Smooth muscle cell (in vitro differentiated cells): ENCODE measurements around the gene ABHD4. TPM values are rescaled to one million over a fixed set of nuclear protein-coding genes. Genes with fewer than 3 reads are reported as not detected.

Experiments
- DNase-seq: peaks from one replicate; lab custom pipeline; 2025; ENCODE audit not compliant: unreplicated experiment; lab: John Stamatoyannopoulos, UW
- H2AFZ ChIP-seq: fragments of 200-600 bp; sonication (generic); 2 replicates; pipeline ENCODE4 v1.6.0; 2016; ENCODE audit warnings: antibody characterized with exemption, low read depth, mild to moderate bottlenecking
- H3F3A ChIP-seq: fragments of 200-600 bp; sonication (generic); 2 replicates; pipeline ENCODE4 v1.6.0; 2017; ENCODE audit warnings: antibody characterized with exemption, low read depth
- H3K27ac ChIP-seq: fragments of 200-600 bp; sonication (generic); 2 replicates; pipeline ENCODE4 v1.5.1; 2016; ENCODE audit warnings: low read depth, mild to moderate bottlenecking
- H3K27me3 ChIP-seq: fragments of 200-600 bp; sonication (generic); 2 replicates; pipeline ENCODE4 v1.6.1; 2016; ENCODE audit warnings: low read depth, mild to moderate bottlenecking
- H3K36me3 ChIP-seq: fragments of 200-600 bp; sonication (generic); 2 replicates; pipeline ENCODE4 v1.5.1; 2016; ENCODE audit warnings: low read depth
- H3K4me1 ChIP-seq: fragments of 200-600 bp; sonication (generic); 2 replicates; pipeline ENCODE4 v1.5.1; 2016; ENCODE audit warnings: low read depth
- H3K4me2 ChIP-seq: fragments of 200-600 bp; sonication (generic); 2 replicates; pipeline ENCODE4 v1.6.0; 2016; ENCODE audit warnings: mild to moderate bottlenecking
- H3K4me3 ChIP-seq: fragments of 200-600 bp; sonication (generic); 2 replicates; pipeline ENCODE4 v1.5.1; 2016; ENCODE audit warnings: mild to moderate bottlenecking
- H3K79me2 ChIP-seq: fragments of 200-600 bp; sonication (generic); 2 replicates; pipeline ENCODE4 v1.6.0; 2016; ENCODE audit warnings: low read depth, mild to moderate bottlenecking
- H3K9ac ChIP-seq: fragments of 200-600 bp; sonication (generic); 2 replicates; pipeline ENCODE4 v1.6.0; 2016; ENCODE audit warnings: low read depth
- H3K9me3 ChIP-seq: fragments of 200-600 bp; sonication (generic); replicated peaks from 2 replicates; pipeline ENCODE4 v1.5.1; 2016; ENCODE audit warnings: low read depth
- H4K20me1 ChIP-seq: fragments of 200-600 bp; sonication (generic); 2 replicates; pipeline ENCODE4 v1.6.0; 2016; ENCODE audit warnings: low read depth
- CTCF ChIP-seq: fragments of 200-600 bp; sonication (generic); IDR thresholded peaks from 2 replicates; pipeline ENCODE4 v1.5.1; 2017; ENCODE audit warnings: borderline replicate concordance, mild to moderate bottlenecking, antibody characterized with exemption; ENCODE audit not compliant: insufficient read depth, poor library complexity, severe bottlenecking
- WGBS: methylation state at CpG from one replicate; pipeline ENCODE4 v1.1.7; 2016; ENCODE audit warnings: low lambda C conversion rate; 5-methylcytosine and 5-hydroxymethylcytosine counted together
- polyA plus RNA-seq: library from polyadenylated mRNA; unstranded; fragments of >200 nt; fragmentation: Nextera tagmentation; extraction: Ambion mirVana; gene quantifications from 2 replicates; pipeline ENCODE4 v1.2.1, GENCODE V29; 2016
- total RNA-seq: library from RNA; depleted of rRNA; stranded (reverse); fragments of >200 nt; gene quantifications from 2 replicates; pipeline ENCODE4 v1.2.3, GENCODE V29; 2014

ABHD4 gene
- total RNA-seq (9.7 and 10.5 TPM in 2 replicates), polyA plus RNA-seq (13.9 and 24.1 TPM in 2 replicates)

- H3K27ac ChIP-seq = peak within 1 kb of the TSS; percentile 82
- H3F3A ChIP-seq = no peaks in the 10 kb centered on the region
- 1% methylated on average over 48 of the region's 49 CpGs for WGBS
- H3K9me3 ChIP-seq = no peaks in the 10 kb centered on the region
- H3K27me3 ChIP-seq = no peaks in the 10 kb centered on the region
- no peaks in the 10 kb centered on the region for H4K20me1 ChIP-seq
- no peaks in the 10 kb centered on the region for H3K36me3 ChIP-seq
- H3K79me2 ChIP-seq = peaks cover 9% of the 10 kb centered on the region
- H3K4me2 ChIP-seq = peak within 1 kb of the TSS; percentile 92
- H2AFZ ChIP-seq = peak within 1 kb of the TSS; percentile 97
- no peak for TF ChIP-seq CTCF
- DNase-seq = peak; percentile 73
- H3K4me3 ChIP-seq = peak within 1 kb of the TSS; percentile 78
- H3K4me1 ChIP-seq = peaks cover 4% of the 10 kb centered on the region
- H3K9ac ChIP-seq = peak within 1 kb of the TSS; percentile 73
Observed at GRCh38 chr14:22598099-22598895, at the start of gene ABHD4. TSS of gene ABHD4 (plus strand) at chr14:22598300. CDS start at chr14:22598307, 7 bp downstream.

- no peak overlapping the region for H3K4me3 ChIP-seq
- no peak for TF ChIP-seq CTCF
- no peaks in the 10 kb centered on the region for H3K27me3 ChIP-seq
- DNase-seq = no peak
- no peaks in the 10 kb centered on the region for H3K79me2 ChIP-seq
- peak overlapping the region; percentile 39 for H2AFZ ChIP-seq
- H3K4me1 ChIP-seq = peaks cover 23% of the 10 kb centered on the region
- WGBS = 87% methylated on average over 6 of the region's 6 CpGs
- H3K27ac ChIP-seq = no peak overlapping the region
- no peak overlapping the region for H3K4me2 ChIP-seq
- peaks cover 7% of the 10 kb centered on the region for H3F3A ChIP-seq
- no peaks in the 10 kb centered on the region for H3K9me3 ChIP-seq
- H3K36me3 ChIP-seq = no peaks in the 10 kb centered on the region
- no peaks in the 10 kb centered on the region for H4K20me1 ChIP-seq
- no peak overlapping the region for H3K9ac ChIP-seq
Observed at GRCh38 chr14:22549324-22549962, 48.7 kb upstream of the ABHD4 start.

GRCh38 chr14:22549981-22550673, 48.0 kb upstream of the ABHD4 start:
- Histone ChIP-seq H3K27me3 (no peaks in the 10 kb centered on the region), H3K36me3 (no peaks in the 10 kb centered on the region), H3K9ac (no peak overlapping the region), H4K20me1 (no peaks in the 10 kb centered on the region), H3K4me3 (no peak overlapping the region), H2AFZ (peak overlapping the region; percentile 39), H3K4me1 (peaks cover 23% of the 10 kb centered on the region), H3K79me2 (no peaks in the 10 kb centered on the region), H3K27ac (no peak overlapping the region), H3F3A (peaks cover 7% of the 10 kb centered on the region), H3K9me3 (no peaks in the 10 kb centered on the region), H3K4me2 (peak overlapping the region; percentile 69)
- no peak for TF ChIP-seq CTCF
- WGBS = 30% methylated on average over 11 of the region's 11 CpGs
- DNase-seq = no peak
